SU-DHL-6 (cell line): ENCODE results near the gene SERPINA3.

Source experiments
- H2AFZ ChIP-seq: fragments of 200-600 bp; sonication (generic); 2 replicates; pipeline ENCODE4 v1.6.1; 2014; ENCODE audit warnings: low read depth, mild to moderate bottlenecking, moderate library complexity, mixed read lengths, antibody characterized with exemption, low read length; ENCODE audit not compliant: severe bottlenecking
- H3F3A ChIP-seq: fragments of 200-600 bp; shearing (Covaris generic); 2 replicates; pipeline ENCODE4 v1.6.0; 2016; ENCODE audit warnings: antibody characterized with exemption, mild to moderate bottlenecking; ENCODE audit not compliant: insufficient read depth
- H3K27ac ChIP-seq: fragments of 200-600 bp; sonication (generic); 2 replicates; pipeline ENCODE4 v1.5.1; 2016; ENCODE audit warnings: low read depth, mild to moderate bottlenecking, low read length, moderate library complexity, mixed read lengths
- H3K27me3 ChIP-seq: fragments of 200-600 bp; sonication (generic), shearing (Covaris generic); 2 replicates; pipeline ENCODE4 v1.6.0; 2014; ENCODE audit warnings: mild to moderate bottlenecking, low read length
- H3K36me3 ChIP-seq: fragments of 200-600 bp; sonication (generic); 2 replicates; pipeline ENCODE4 v1.6.1; 2014; ENCODE audit warnings: mild to moderate bottlenecking, low read length, mixed read lengths
- H3K4me2 ChIP-seq: fragments of 300-600, 200-600 bp; shearing (Covaris generic), sonication (generic); 2 replicates; pipeline ENCODE4 v1.6.0; 2014; ENCODE audit warnings: low read length, low read depth, mild to moderate bottlenecking; ENCODE audit not compliant: poor library complexity, severe bottlenecking
- H3K4me3 ChIP-seq: fragments of 200-600 bp; sonication (generic); 2 replicates; pipeline ENCODE4 v1.5.1; 2014; ENCODE audit warnings: antibody characterized with exemption, low read length, mild to moderate bottlenecking, mixed read lengths; ENCODE audit not compliant: insufficient read depth, poor library complexity, severe bottlenecking
- H3K79me2 ChIP-seq: fragments of 200-600 bp; sonication (generic); 2 replicates; pipeline ENCODE4 v1.6.1; 2014; ENCODE audit warnings: mild to moderate bottlenecking, low read length, moderate library complexity; ENCODE audit not compliant: insufficient read depth
- H3K9ac ChIP-seq: fragments of 200-600 bp; sonication (generic); 2 replicates; pipeline ENCODE4 v1.7.0; 2014; ENCODE audit warnings: mild to moderate bottlenecking, low read length
- H3K9me2 ChIP-seq: fragments of 200-600 bp; sonication (generic); replicated peaks from 2 replicates; pipeline ENCODE4 v1.6.1; 2014; ENCODE audit warnings: low read length; ENCODE audit not compliant: insufficient read depth
- H3K9me3 ChIP-seq: fragments of 200-600 bp; sonication (generic); 2 replicates; pipeline ENCODE4 v1.6.1; 2014; ENCODE audit warnings: low read length, mixed read lengths; ENCODE audit not compliant: insufficient read depth
- H4K20me1 ChIP-seq: fragments of 200-600 bp; sonication (generic); 2 replicates; pipeline ENCODE4 v1.6.1; 2014; ENCODE audit warnings: low read depth, mild to moderate bottlenecking, antibody characterized with exemption, low read length, moderate library complexity, mixed read lengths
- EZH2phosphoT487 ChIP-seq: fragments of 200-600 bp; sonication (generic), shearing (Covaris generic); conservative IDR thresholded peaks from 2 replicates; pipeline ENCODE4 v1.6.1; 2018; ENCODE audit warnings: mild to moderate bottlenecking, antibody characterized with exemption, low read length, moderate library complexity, mixed read lengths
- TF ChIP-seq, protein P1 (sequence below): fragments of 200-600 bp; sonication (generic); IDR thresholded peaks from one replicate; pipeline ENCODE4 v1.5.1; 2017; ENCODE audit warnings: antibody characterized with exemption, mild to moderate bottlenecking, low read length, moderate library complexity; ENCODE audit not compliant: insufficient read depth, poor library complexity, severe bottlenecking

SERPINA3 gene

GRCh38 chr14:94614802-94615201 is 2.6 kb downstream of the SERPINA3 start:
- Histone ChIP-seq H3K27me3 (no peaks in the 10 kb centered on the region), H3K9me3 (peaks cover 16% of the 10 kb centered on the region; the same call in 1 of the 2 replicates), H3K27ac (no peak overlapping the region), H2AFZ (no peak overlapping the region), H3K36me3 (no peaks in the 10 kb centered on the region), H3F3A (no peaks in the 10 kb centered on the region), H3K4me3 (no peak overlapping the region), H3K9me2 (no peaks in the 10 kb centered on the region), H3K9ac (no peak overlapping the region), H4K20me1 (no peaks in the 10 kb centered on the region), H3K79me2 (no peaks in the 10 kb centered on the region), H3K4me2 (no peak overlapping the region)
- TF ChIP-seq EZH2phosphoT487: no peak
- TF ChIP-seq, protein P1, sequence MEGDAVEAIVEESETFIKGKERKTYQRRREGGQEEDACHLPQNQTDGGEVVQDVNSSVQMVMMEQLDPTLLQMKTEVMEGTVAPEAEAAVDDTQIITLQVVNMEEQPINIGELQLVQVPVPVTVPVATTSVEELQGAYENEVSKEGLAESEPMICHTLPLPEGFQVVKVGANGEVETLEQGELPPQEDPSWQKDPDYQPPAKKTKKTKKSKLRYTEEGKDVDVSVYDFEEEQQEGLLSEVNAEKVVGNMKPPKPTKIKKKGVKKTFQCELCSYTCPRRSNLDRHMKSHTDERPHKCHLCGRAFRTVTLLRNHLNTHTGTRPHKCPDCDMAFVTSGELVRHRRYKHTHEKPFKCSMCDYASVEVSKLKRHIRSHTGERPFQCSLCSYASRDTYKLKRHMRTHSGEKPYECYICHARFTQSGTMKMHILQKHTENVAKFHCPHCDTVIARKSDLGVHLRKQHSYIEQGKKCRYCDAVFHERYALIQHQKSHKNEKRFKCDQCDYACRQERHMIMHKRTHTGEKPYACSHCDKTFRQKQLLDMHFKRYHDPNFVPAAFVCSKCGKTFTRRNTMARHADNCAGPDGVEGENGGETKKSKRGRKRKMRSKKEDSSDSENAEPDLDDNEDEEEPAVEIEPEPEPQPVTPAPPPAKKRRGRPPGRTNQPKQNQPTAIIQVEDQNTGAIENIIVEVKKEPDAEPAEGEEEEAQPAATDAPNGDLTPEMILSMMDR: no peak

DNA sequence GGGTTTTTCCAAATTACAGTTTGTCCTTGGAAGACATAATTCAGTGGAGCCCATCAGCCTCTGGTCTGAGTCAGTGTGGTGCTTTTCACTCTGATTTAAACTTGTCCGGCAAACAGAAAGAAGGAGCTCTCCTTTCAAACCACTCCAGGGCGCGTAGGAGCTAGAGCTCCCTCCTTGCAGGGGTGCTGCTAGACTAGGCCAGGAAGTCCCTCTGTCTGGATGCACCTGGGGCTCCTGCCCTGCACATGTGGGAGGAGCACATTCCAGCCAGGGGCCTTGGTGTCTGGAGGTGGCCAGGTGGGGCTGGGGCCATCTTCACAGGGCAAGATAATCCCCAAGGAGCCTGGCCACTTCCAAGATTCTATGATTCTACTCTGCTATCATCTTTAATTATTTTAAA is 3.1 kb downstream of the SERPINA3 start:
- Histone ChIP-seq H3F3A (no peaks in the 10 kb centered on the region), H3K9ac (no peak overlapping the region), H3K79me2 (no peaks in the 10 kb centered on the region), H3K4me2 (no peak overlapping the region), H4K20me1 (no peaks in the 10 kb centered on the region), H3K9me3 (peaks cover 16% of the 10 kb centered on the region; the same call in 1 of the 2 replicates), H3K27me3 (no peaks in the 10 kb centered on the region), H3K36me3 (no peaks in the 10 kb centered on the region), H3K4me3 (no peak overlapping the region), H3K9me2 (no peaks in the 10 kb centered on the region), H2AFZ (no peak overlapping the region), H3K27ac (no peak overlapping the region)
- TF ChIP-seq, protein P1: no peak
- no peak for TF ChIP-seq EZH2phosphoT487

DNA sequence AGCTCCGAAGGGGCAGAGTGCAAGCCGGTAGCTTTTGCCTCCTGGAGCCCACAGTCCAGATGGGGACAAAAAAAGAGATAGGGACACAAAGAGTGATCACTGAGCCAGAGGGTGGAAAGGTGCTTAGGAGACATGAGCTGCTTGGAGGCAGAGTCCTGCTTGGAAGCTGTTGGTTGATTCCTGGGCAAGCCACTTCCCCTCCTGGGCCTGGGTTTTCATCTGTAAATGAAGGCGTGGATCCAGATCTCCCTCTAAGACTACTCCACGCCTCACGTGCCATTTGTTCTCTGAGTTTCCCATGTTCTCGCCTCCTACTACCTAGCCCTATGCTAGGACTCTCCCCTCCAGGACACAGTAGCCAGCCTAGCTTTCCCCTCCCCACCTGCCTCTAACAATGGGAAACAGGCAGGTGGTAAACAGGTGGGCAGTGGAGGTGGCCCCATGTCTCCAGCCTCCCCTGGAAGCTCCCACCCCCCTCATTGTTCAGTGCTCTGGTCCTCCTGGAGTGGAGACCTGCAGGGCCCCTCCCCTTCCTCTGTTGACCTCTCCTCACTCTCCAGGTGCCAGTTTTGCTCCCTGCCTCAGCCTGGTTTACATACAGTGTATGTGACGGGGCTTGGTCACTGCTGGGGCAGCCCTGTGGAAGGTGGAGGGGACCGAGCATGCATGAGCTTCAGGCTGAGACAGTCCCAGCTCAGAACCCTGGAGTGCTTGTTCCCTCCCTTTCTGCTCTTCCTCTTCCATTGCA is 3.8 kb downstream of the SERPINA3 start:
- Histone ChIP-seq H3K27me3 (no peaks in the 10 kb centered on the region), H3K4me2 (no peak overlapping the region)

More for the DNA sequence above, 3.8 kb downstream of the SERPINA3 start:
- Histone ChIP-seq H3K9ac (no peak overlapping the region), H4K20me1 (no peaks in the 10 kb centered on the region), H3K27ac (no peak overlapping the region), H3K36me3 (no peaks in the 10 kb centered on the region), H3F3A (no peaks in the 10 kb centered on the region), H3K79me2 (no peaks in the 10 kb centered on the region), H3K4me3 (no peak overlapping the region), H3K9me3 (peaks cover 16% of the 10 kb centered on the region; the same call in 1 of the 2 replicates), H3K9me2 (no peaks in the 10 kb centered on the region), H2AFZ (no peak overlapping the region)
- TF ChIP-seq EZH2phosphoT487: no peak
- TF ChIP-seq, protein P1: no peak
